ENCODE results near the gene CARD14.

DNA sequence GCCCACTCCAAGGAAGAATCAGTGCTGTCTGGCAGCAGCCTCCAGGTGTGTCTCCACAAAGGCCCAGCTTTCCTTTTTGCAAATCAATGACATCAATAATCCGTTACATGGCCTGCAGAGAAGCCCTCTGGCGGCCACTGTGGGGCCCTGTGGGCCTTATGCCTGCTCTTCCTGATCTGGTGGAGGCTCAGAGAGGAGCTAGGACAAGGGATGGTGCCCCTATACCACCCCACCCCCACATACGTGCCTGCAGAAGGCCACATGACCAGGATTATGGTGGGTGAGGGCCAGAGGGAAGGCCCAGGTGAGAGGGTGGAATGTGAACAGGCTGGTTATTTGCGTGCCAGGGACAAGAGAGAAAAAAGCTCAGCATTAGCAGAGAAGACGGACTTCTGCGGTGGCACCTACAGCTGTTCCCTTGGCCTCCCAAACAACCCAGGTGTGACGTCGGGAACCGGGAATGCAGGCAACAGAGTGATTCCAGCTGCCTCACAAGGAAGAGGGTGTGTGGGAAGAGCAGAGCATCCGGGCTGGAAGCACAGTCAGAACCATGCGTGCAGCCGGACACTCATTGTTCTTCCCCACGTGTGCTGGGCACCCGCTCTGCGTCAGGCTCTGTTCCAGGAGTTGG lies 45.4 kb upstream of the CARD14 start:
- TF ChIP-seq POLR2AphosphoS5 (IDR thresholded peaks at IDR 0.05; ENCODE audit: low read depth, low read length) (no peak), POLR2A (IDR thresholded peaks at IDR 0.05; ENCODE audit: low read depth, low read length) (no peak)
